Prostate gland (tissue), 2 donors: Measurements from ENCODE around the gene ZNF511. TPM values are rescaled to one million over a fixed set of nuclear protein-coding genes. Genes with fewer than 3 reads are reported as not detected.

Experiments used
- DNase-seq: peaks from one replicate; pipeline ENCODE4 v3.0.0-alpha.2; 2019; ENCODE audit warnings: low spot score
- H3K27ac ChIP-seq, 2 donors: fragments of 200-600 bp; sonication (generic); 2 replicates each; pipeline ENCODE4 v1.5.1; 2017 to 2019
- H3K27me3 ChIP-seq: fragments of 200-600 bp; sonication (generic); replicated peaks from 2 replicates; pipeline ENCODE4 v1.5.1; 2019; ENCODE audit not compliant: insufficient read depth
- H3K36me3 ChIP-seq, 2 donors: fragments of 200-600 bp; sonication (generic); 1 replicate in 1 of 2; 2 replicates in 1 of 2; pipeline versions ENCODE4 v1.5.1 to v1.8.1; 2017 to 2019
- H3K4me1 ChIP-seq: fragments of 200-600 bp; sonication (generic); replicated peaks from 2 replicates; pipeline ENCODE4 v1.5.1; 2019
- H3K4me3 ChIP-seq, 2 donors: fragments of 200-600 bp; sonication (generic); 2 replicates each; pipeline ENCODE4 v1.5.1; 2017 to 2019
- H3K9me3 ChIP-seq: fragments of 200-600 bp; sonication (generic); 2 replicates; pipeline ENCODE4 v1.5.1; 2017
- POLR2A ChIP-seq: fragments of 450-650 bp; IDR thresholded peaks from one replicate; pipeline ENCODE4 v1.6.1; 2016; ENCODE audit warnings: antibody characterized with exemption, mild to moderate bottlenecking
- POLR2AphosphoS5 ChIP-seq: sonication (generic); formaldehyde crosslinking; IDR thresholded peaks from one replicate; pipeline ENCODE4 v1.6.1; 2017; ENCODE audit warnings: antibody characterized with exemption
- WGBS: methylation state at CpG from one replicate; pipeline ENCODE4 v1.1.5; 2018; 5-methylcytosine and 5-hydroxymethylcytosine counted together
- intact Hi-C: fragments of 100-400 bp; cut with DNase I; formaldehyde crosslinking; loops from one replicate; pipeline ENCODE4 v1.14.2; 2022
- total RNA-seq, 2 donors: library from RNA; depleted of rRNA; stranded (reverse); fragments of >200 nt; gene quantifications; one replicate each; pipeline ENCODE4 v1.1.0, GENCODE V29; 2016
- TF ChIP-seq, protein P1 (sequence below), 4 experiments: fragments of 200-600 bp in 2 of 4; fragments of 450-650 bp in 2 of 4; sonication (generic) in 2 of 4; IDR thresholded peaks; 1 replicate in 3 of 4; 2 replicates in 1 of 4; pipeline ENCODE4 v1.5.1; 2016 to 2019; ENCODE audit warnings: antibody characterized with exemption in 4 of 4, mild to moderate bottlenecking in 2 of 4, moderate library complexity in 2 of 4

ZNF511 gene
- total RNA-seq, 2 donors from 2014 or later: 52.8 to 57.6 TPM

DNA sequence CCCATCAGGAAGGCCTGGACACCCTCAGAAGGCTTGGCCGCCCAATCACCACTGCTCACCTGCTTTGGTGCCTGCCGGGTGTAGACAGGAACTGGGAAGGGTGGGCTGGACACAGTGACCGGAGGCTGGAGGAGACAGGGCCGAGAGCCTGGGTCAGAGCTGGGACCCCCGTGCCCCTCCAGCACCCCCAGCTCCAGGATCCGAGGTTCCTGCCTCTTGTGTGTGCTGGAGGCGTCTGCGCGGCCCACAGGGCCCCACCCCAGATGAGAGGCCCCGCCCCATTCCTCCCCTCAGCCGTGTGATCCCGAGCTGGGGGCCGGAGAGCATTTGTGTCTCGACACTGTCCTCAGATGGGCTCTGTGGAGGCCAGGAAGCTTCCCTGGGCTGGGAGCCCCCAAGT lies 41.4 kb upstream of the ZNF511 start:
- DNase-seq: no peak
- no peaks in the 10 kb centered on the region for H3K9me3 ChIP-seq
- intact Hi-C loops: no loop called here
- TF ChIP-seq, protein P1, sequence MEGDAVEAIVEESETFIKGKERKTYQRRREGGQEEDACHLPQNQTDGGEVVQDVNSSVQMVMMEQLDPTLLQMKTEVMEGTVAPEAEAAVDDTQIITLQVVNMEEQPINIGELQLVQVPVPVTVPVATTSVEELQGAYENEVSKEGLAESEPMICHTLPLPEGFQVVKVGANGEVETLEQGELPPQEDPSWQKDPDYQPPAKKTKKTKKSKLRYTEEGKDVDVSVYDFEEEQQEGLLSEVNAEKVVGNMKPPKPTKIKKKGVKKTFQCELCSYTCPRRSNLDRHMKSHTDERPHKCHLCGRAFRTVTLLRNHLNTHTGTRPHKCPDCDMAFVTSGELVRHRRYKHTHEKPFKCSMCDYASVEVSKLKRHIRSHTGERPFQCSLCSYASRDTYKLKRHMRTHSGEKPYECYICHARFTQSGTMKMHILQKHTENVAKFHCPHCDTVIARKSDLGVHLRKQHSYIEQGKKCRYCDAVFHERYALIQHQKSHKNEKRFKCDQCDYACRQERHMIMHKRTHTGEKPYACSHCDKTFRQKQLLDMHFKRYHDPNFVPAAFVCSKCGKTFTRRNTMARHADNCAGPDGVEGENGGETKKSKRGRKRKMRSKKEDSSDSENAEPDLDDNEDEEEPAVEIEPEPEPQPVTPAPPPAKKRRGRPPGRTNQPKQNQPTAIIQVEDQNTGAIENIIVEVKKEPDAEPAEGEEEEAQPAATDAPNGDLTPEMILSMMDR (IDR thresholded peaks at IDR 0.05): no peak
- no peak for TF ChIP-seq POLR2AphosphoS5
- TF ChIP-seq POLR2A: no peak
- H3K27ac ChIP-seq: no peak overlapping the region
- H3K36me3 ChIP-seq: no peaks in the 10 kb centered on the region
- no peak overlapping the region for H3K4me3 ChIP-seq
- peaks cover 3% of the 10 kb centered on the region for H3K4me1 ChIP-seq
- 78% methylated on average over 13 of the region's 14 CpGs for WGBS
- no peaks in the 10 kb centered on the region for H3K27me3 ChIP-seq

DNA sequence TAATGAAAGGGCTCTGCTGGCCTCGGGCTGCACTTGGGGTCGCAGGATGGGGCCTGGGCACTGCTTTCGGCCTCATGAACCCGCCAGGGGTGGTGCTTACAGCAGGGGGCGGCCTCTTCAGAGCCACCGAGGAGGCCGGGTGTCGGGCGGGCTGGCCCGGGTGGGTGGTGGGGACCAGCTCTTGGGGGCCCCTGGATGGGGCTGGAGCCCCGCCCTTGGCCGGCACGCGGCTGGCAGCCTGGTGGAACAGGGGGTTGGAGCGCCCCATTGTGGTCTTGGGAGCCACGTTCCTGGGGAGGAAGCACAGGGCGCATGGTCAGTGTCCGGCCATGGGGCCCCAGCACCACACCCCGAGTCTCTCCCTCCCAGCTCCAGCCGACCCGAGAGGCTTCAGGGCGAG lies 40.9 kb upstream of the ZNF511 start:
- Histone ChIP-seq H3K27ac (no peak overlapping the region), H3K27me3 (no peaks in the 10 kb centered on the region), H3K9me3 (no peaks in the 10 kb centered on the region), H3K4me3 (no peak overlapping the region), H3K4me1 (no peaks in the 10 kb centered on the region), H3K36me3 (no peaks in the 10 kb centered on the region)
- no peak for TF ChIP-seq POLR2AphosphoS5
- no peak for TF ChIP-seq POLR2A
- TF ChIP-seq, protein P1 (IDR thresholded peaks at IDR 0.05): no peak
- 84% methylated on average over 16 of the region's 22 CpGs for WGBS
- DNase-seq: no peak
- intact Hi-C loops: no loop called here

DNA sequence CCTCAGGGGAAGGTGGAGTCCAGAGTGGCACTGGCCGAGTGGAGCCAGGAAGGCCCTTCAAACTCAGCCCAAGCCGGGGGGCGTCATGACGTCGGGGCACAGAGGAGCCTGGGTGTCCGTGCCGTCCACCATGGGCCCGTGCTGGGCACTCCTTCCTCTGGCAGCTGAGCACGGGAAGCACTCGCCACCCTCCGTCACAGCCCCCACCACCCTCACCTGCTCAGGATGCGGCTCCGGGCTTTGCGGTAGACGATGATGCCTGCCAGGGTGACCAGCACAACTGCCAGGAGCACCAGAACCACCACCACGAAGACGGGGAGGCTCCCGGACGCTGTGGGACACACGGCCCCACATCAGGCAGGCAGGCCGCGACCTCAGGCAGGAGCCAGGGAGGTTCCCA lies 40.2 kb upstream of the ZNF511 start:
- TF ChIP-seq POLR2A (no peak), POLR2AphosphoS5 (no peak)
- TF ChIP-seq, protein P1 (IDR thresholded peaks at IDR 0.05): no peak
- DNase-seq: no peak
- intact Hi-C loops: no loop called here
- Histone ChIP-seq H3K27ac (no peak overlapping the region), H3K4me1 (no peaks in the 10 kb centered on the region), H3K9me3 (no peaks in the 10 kb centered on the region), H3K27me3 (no peaks in the 10 kb centered on the region), H3K36me3 (no peaks in the 10 kb centered on the region), H3K4me3 (no peak overlapping the region)
- WGBS: 94% methylated on average over 22 of the region's 22 CpGs

GRCh38 chr10:133269367-133269766 lies 39.3 kb upstream of the ZNF511 start:
- TF ChIP-seq POLR2AphosphoS5 (no peak), POLR2A (no peak)
- TF ChIP-seq, protein P1 (IDR thresholded peaks at IDR 0.05): no peak
- Histone ChIP-seq H3K36me3 (no peaks in the 10 kb centered on the region), H3K4me1 (no peaks in the 10 kb centered on the region), H3K9me3 (no peaks in the 10 kb centered on the region), H3K4me3 (no peak overlapping the region), H3K27ac (no peak overlapping the region), H3K27me3 (no peaks in the 10 kb centered on the region)
- no peak for DNase-seq
- WGBS: 80% methylated on average over 14 of the region's 26 CpGs
- intact Hi-C loops: no loop called here

DNA sequence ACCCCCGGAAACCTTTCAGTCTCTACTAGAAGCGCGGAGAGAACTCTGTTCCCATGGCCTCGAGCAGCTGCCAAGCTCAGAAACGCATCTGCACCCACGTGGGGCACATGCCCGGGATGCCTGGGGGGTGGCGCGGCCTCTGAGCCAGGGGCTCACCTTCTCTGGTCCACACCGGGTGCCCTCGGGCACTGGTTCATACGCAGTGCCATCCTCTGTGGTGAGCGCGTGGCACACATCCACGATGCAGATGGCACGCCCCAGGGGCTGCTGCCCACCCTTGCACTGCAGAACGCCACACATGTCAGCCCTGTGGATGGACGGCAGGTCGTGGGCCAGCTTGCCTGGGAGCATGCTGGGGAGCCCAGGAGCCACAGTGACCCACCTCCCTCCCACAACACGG lies 38.5 kb upstream of the ZNF511 start:
- Histone ChIP-seq H3K36me3 (no peaks in the 10 kb centered on the region), H3K9me3 (no peaks in the 10 kb centered on the region), H3K27ac (no peak overlapping the region), H3K4me1 (no peaks in the 10 kb centered on the region), H3K27me3 (no peaks in the 10 kb centered on the region), H3K4me3 (no peak overlapping the region)
- 87% methylated on average over 9 of the region's 20 CpGs for WGBS
- intact Hi-C loops: no loop called here
- no peak for DNase-seq
- TF ChIP-seq POLR2AphosphoS5: no peak
- TF ChIP-seq, protein P1 (IDR thresholded peaks at IDR 0.05): no peak
- no peak for TF ChIP-seq POLR2A
